Astrocyte of the cerebellum (primary cell): Measurements from ENCODE around the gene METAP1D.

Experiments used
- DNase-seq: peaks from one replicate; pipeline ENCODE4 v3.0.0-alpha.2; 2011; ENCODE audit warnings: low read depth
- H3K4me3 ChIP-seq: 2 replicates; pipeline ENCODE4 v1.5.1; 2011; ENCODE audit warnings: mild to moderate bottlenecking, low read depth, low read length, moderate library complexity
- CTCF ChIP-seq: IDR thresholded peaks from 2 replicates; pipeline ENCODE4 v1.5.1; 2012; ENCODE audit warnings: low read length, low read depth, moderate library complexity, mild to moderate bottlenecking; ENCODE audit errors: missing control alignments
- in situ Hi-C: cut with HindIII; loops from 2 replicates; pipeline ENCODE4 v1.10.0; 2017; ENCODE audit warnings: low sequenced_read_pairs

The METAP1D gene

GRCh38 chr2:172129404-172129803 is 129.7 kb downstream of the METAP1D start:
- TF ChIP-seq CTCF, result no peak
- no peak overlapping the region for H3K4me3 ChIP-seq
- no peak for DNase-seq
- in situ Hi-C loops, result no loop called here
